GM03348 (cell line): ENCODE data around the gene ZFYVE9.
A peak's percentile ranks its signal among the peaks of the same experiment; 100 is the strongest.
"Not testable (repeated sequence)": the region's sequence is repeated elsewhere in the genome, so short reads cannot be mapped to it uniquely, and the experiment has no call there.

ENCODE experiments used
- DNase-seq: peaks from one replicate; pipeline ENCODE4 v3.0.0; 2012; ENCODE audit warnings: low spot score

ZFYVE9 gene

DNA sequence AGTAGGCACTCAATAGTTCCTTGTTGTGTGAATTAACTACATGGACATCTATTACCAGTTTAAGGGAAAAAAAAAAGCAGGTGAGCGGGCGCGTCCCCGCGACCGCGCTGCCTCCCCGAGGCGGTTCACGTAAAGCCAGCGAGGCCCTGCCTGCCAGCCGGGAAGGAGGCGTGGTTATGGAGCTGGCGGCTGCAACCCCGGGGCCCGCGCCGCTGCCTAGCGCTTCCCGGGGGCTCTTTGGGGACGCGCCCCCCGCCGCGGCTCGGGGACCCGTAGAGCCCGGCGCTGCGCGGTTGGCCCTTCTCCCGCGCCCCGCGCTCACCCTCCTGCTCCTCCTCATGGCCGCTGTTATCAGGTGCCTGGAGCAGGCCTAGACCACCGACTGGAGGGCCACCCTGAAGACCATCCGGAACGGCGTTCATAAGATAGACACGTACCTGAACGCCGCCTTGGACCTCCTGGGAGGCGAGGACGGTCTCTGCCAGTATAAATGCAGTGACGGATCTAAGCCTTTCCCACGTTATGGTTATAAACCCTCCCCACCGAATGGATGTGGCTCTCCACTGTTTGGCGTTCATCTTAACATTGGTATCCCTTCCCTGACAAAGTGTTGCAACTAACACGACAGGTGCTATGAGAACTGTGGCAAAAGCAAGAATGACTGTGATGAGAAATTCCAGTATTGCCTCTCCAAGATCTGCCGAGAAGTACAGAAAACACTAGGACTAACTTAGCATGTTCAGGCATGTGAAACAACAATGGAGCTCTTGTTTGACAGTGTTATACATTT is 226.7 kb downstream of the ZFYVE9 start:
- DNase-seq = peak; percentile 80

DNA sequence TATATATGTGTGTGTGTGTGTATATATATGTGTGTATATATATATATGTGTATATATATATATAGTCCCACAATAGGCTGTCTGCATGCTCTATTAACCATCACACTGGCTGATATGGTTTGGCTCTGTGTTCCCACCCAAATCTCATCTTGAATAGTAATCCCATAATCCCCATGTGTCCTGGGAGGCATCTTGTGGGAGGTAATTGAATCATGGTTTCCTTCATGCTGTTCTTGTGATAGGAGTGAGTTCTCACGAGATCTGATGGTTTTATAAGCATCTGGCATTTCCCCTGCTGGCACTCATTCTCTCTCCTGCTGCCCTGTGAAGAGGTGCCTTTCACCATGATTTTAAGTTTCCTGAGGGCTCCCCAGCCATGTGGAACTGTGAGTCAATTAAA is 228.0 kb downstream of the ZFYVE9 start:
- not testable (repeated sequence) for DNase-seq

DNA sequence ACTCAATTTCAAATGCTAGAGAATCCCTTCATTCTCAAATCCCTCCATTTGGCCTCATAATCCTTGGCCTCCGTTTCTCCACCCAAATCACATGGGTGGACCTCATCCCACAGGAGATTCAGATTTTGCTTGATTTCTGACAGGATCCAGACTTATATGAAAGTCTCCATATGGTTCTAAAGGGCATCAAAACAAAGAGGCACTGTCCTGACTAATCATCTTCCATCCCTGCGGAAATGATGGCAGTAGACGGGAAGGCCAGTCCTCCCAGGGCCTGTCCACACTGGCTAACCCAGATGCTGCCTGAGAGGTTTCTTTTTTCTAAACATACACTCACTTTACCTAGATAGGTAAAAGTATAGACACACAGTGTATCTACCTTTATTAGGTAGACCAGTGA is 243.5 kb downstream of the ZFYVE9 start:
- DNase-seq = no peak

DNA sequence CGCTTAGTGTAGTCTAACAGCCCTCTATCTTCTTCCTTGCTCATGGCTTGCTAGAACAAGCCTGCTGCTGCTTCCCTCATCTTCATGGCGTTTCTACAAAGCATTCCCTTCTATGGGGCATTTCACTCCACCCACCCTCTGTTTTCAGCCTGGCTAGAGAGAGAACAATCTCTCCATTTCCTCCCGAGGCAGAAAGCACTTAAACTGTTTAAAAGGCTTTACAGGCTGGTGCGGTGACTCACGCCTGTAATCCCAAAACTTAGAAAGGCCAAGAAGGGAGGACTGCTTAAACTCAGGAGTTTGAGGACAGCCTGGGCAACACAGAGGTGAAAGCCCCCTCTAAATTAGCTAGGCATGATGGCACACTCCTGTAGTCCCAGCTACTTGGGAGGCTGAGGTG is 244.6 kb downstream of the ZFYVE9 start:
- DNase-seq = no peak

DNA sequence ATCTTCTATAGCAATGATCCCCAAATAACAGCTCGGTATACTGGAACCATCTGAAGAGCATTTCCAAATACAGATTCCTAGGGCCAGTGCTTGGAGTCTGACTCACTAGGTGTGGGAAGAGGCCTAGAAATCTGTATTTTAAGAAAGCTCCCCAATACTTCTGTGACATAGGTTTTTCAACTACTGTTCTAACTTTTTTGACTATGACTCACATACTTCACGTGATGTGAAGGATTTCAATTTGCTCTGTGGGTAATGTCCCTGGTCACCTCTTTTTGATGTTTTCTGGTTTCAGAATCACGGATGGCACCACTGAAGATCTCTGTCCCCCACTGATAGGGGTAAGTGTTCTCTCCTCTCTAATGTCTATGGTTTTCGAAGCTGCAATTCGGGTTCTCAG is 251.3 kb downstream of the ZFYVE9 start:
- no peak for DNase-seq
